Smooth muscle cell (in vitro differentiated cells): ENCODE measurements around the gene FLACC1. TPM values are rescaled to one million over a fixed set of nuclear protein-coding genes. Genes with fewer than 3 reads are reported as not detected.

Experiments used
- DNase-seq: peaks from one replicate; lab custom pipeline; 2025; ENCODE audit not compliant: unreplicated experiment; lab: John Stamatoyannopoulos, UW
- H2AFZ ChIP-seq: fragments of 200-600 bp; sonication (generic); 2 replicates; pipeline ENCODE4 v1.6.0; 2016; ENCODE audit warnings: antibody characterized with exemption, low read depth, mild to moderate bottlenecking
- H3F3A ChIP-seq: fragments of 200-600 bp; sonication (generic); 2 replicates; pipeline ENCODE4 v1.6.0; 2017; ENCODE audit warnings: antibody characterized with exemption, low read depth
- H3K27ac ChIP-seq: fragments of 200-600 bp; sonication (generic); 2 replicates; pipeline ENCODE4 v1.5.1; 2016; ENCODE audit warnings: low read depth, mild to moderate bottlenecking
- H3K27me3 ChIP-seq: fragments of 200-600 bp; sonication (generic); 2 replicates; pipeline ENCODE4 v1.6.1; 2016; ENCODE audit warnings: low read depth, mild to moderate bottlenecking
- H3K36me3 ChIP-seq: fragments of 200-600 bp; sonication (generic); 2 replicates; pipeline ENCODE4 v1.5.1; 2016; ENCODE audit warnings: low read depth
- H3K4me1 ChIP-seq: fragments of 200-600 bp; sonication (generic); 2 replicates; pipeline ENCODE4 v1.5.1; 2016; ENCODE audit warnings: low read depth
- H3K4me2 ChIP-seq: fragments of 200-600 bp; sonication (generic); 2 replicates; pipeline ENCODE4 v1.6.0; 2016; ENCODE audit warnings: mild to moderate bottlenecking
- H3K4me3 ChIP-seq: fragments of 200-600 bp; sonication (generic); 2 replicates; pipeline ENCODE4 v1.5.1; 2016; ENCODE audit warnings: mild to moderate bottlenecking
- H3K79me2 ChIP-seq: fragments of 200-600 bp; sonication (generic); 2 replicates; pipeline ENCODE4 v1.6.0; 2016; ENCODE audit warnings: low read depth, mild to moderate bottlenecking
- H3K9ac ChIP-seq: fragments of 200-600 bp; sonication (generic); 2 replicates; pipeline ENCODE4 v1.6.0; 2016; ENCODE audit warnings: low read depth
- H3K9me3 ChIP-seq: fragments of 200-600 bp; sonication (generic); replicated peaks from 2 replicates; pipeline ENCODE4 v1.5.1; 2016; ENCODE audit warnings: low read depth
- H4K20me1 ChIP-seq: fragments of 200-600 bp; sonication (generic); 2 replicates; pipeline ENCODE4 v1.6.0; 2016; ENCODE audit warnings: low read depth
- CTCF ChIP-seq: fragments of 200-600 bp; sonication (generic); IDR thresholded peaks from 2 replicates; pipeline ENCODE4 v1.5.1; 2017; ENCODE audit warnings: borderline replicate concordance, mild to moderate bottlenecking, antibody characterized with exemption; ENCODE audit not compliant: insufficient read depth, poor library complexity, severe bottlenecking
- WGBS: methylation state at CpG from one replicate; pipeline ENCODE4 v1.1.7; 2016; ENCODE audit warnings: low lambda C conversion rate; 5-methylcytosine and 5-hydroxymethylcytosine counted together
- polyA plus RNA-seq: library from polyadenylated mRNA; unstranded; fragments of >200 nt; fragmentation: Nextera tagmentation; extraction: Ambion mirVana; gene quantifications from 2 replicates; pipeline ENCODE4 v1.2.1, GENCODE V29; 2016
- total RNA-seq: library from RNA; depleted of rRNA; stranded (reverse); fragments of >200 nt; gene quantifications from 2 replicates; pipeline ENCODE4 v1.2.3, GENCODE V29; 2014

FLACC1 gene
- total and polyA plus RNA-seq, 2 experiments from 2014 or later: 0.76 TPM; not detected in 1

GRCh38 chr2:201363857-201364560 lies 6.9 kb upstream of the FLACC1 start:
- Histone ChIP-seq H3K27me3 (no peaks in the 10 kb centered on the region), H3K4me1 (no peaks in the 10 kb centered on the region), H3K4me2 (no peak overlapping the region), H3K27ac (no peak overlapping the region), H3K36me3 (no peaks in the 10 kb centered on the region), H2AFZ (no peak overlapping the region), H3F3A (no peaks in the 10 kb centered on the region), H4K20me1 (no peaks in the 10 kb centered on the region), H3K9me3 (peaks cover 2% of the 10 kb centered on the region), H3K9ac (no peak overlapping the region), H3K79me2 (no peaks in the 10 kb centered on the region), H3K4me3 (no peak overlapping the region)
- DNase-seq: no peak
- peak; percentile 57 for TF ChIP-seq CTCF
- WGBS: 83% methylated on average over 2 of the region's 2 CpGs

- no peaks in the 10 kb centered on the region for H3K27me3 ChIP-seq
- no peak overlapping the region for H3K27ac ChIP-seq
- no peaks in the 10 kb centered on the region for H3F3A ChIP-seq
- no peaks in the 10 kb centered on the region for H3K36me3 ChIP-seq
- H3K4me1 ChIP-seq: no peaks in the 10 kb centered on the region
- no peak for TF ChIP-seq CTCF
- no peak for DNase-seq
- no peaks in the 10 kb centered on the region for H4K20me1 ChIP-seq
- no peak overlapping the region for H3K9ac ChIP-seq
- 94% methylated on average over 2 of the region's 2 CpGs for WGBS
- H3K9me3 ChIP-seq: no peaks in the 10 kb centered on the region
- no peak overlapping the region for H3K4me2 ChIP-seq
- no peak overlapping the region for H2AFZ ChIP-seq
- no peak overlapping the region for H3K4me3 ChIP-seq
- no peaks in the 10 kb centered on the region for H3K79me2 ChIP-seq
Observed at GRCh38 chr2:201362396-201362795, 5.3 kb upstream of the FLACC1 start.

- Histone ChIP-seq H2AFZ (no peak overlapping the region), H3K4me1 (no peaks in the 10 kb centered on the region)
- 96% methylated on average over 2 of the region's 2 CpGs for WGBS
Observed at GRCh38 chr2:201361078-201361733, 4.1 kb upstream of the FLACC1 start.

More at GRCh38 chr2:201361078-201361733, 4.1 kb upstream of the FLACC1 start:
- Histone ChIP-seq H3K79me2 (no peaks in the 10 kb centered on the region), H3K27ac (no peak overlapping the region), H3F3A (no peaks in the 10 kb centered on the region), H3K4me3 (no peak overlapping the region), H3K36me3 (no peaks in the 10 kb centered on the region), H4K20me1 (no peaks in the 10 kb centered on the region), H3K4me2 (no peak overlapping the region), H3K9me3 (no peaks in the 10 kb centered on the region), H3K9ac (no peak overlapping the region), H3K27me3 (no peaks in the 10 kb centered on the region)
- TF ChIP-seq CTCF: no peak
- no peak for DNase-seq
